CD4-positive, alpha-beta T cell treated with Interleukin-6 at 100 ng/mL for 8 hours (primary cell): ENCODE measurements around the gene PC.

ENCODE experiments used
- DNase-seq: peaks from one replicate; pipeline ENCODE4 v3.0.0-alpha.2; 2020; ENCODE audit warnings: mixed read lengths, low spot score

The PC gene

DNA sequence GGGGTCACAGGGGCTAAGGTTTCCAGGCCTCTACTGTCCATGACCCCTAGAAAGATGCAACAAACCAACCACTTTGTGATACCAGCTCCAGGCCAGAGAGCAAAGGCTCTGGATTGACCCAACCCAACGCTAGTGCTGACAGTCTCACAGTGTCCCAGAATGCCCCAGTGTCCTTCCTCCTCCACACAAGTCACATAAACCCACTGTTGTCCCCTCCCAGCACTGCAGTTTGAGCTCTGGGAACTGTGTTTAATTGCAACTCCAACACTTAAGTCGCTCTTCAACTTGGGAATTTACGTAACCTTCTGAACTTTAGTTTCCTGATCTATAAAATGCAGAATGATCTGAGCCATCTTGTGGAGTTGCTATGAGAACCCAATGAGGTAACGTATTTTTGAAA lies 47.5 kb downstream of the PC start:
- DNase-seq, result no peak

DNA sequence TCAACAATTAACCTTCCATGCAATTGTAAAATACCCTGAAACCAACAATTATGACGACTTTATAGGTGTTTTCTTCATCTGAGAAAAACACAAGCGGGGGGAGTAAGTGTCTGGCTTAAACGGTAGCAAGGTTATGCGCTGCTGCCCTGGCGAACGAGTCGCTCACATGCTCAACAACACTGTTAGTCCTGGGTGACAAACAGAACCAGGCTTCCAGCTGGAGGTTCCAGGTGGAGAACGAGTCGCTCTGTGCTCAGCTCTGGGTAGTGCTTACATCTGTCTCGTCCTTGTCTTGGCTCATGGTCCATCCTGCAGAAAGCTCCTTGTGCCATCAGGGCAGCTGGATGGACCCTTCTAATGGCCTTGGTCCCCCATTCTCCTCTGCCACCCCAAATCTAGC lies 48.2 kb downstream of the PC start:
- no peak for DNase-seq

DNA sequence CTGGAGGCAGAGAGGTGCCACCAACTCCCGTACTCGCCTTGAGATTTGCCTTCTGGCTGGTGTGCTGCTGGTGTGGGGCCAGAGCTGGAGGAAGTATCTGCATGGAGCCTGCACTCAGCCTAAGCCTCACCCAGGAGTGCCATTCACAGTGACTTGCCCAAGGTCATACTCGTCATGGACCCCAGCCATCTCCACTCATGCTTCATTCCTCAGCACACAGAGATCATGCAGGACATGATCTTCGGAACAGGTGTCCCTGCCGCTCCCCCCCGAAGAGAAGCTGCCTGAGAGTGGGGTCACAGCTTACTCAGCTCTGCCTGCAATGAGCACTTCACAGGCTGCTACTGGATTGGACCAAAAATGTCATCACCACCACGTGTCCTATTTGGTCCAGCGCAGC lies 49.0 kb downstream of the PC start:
- DNase-seq, result no peak

DNA sequence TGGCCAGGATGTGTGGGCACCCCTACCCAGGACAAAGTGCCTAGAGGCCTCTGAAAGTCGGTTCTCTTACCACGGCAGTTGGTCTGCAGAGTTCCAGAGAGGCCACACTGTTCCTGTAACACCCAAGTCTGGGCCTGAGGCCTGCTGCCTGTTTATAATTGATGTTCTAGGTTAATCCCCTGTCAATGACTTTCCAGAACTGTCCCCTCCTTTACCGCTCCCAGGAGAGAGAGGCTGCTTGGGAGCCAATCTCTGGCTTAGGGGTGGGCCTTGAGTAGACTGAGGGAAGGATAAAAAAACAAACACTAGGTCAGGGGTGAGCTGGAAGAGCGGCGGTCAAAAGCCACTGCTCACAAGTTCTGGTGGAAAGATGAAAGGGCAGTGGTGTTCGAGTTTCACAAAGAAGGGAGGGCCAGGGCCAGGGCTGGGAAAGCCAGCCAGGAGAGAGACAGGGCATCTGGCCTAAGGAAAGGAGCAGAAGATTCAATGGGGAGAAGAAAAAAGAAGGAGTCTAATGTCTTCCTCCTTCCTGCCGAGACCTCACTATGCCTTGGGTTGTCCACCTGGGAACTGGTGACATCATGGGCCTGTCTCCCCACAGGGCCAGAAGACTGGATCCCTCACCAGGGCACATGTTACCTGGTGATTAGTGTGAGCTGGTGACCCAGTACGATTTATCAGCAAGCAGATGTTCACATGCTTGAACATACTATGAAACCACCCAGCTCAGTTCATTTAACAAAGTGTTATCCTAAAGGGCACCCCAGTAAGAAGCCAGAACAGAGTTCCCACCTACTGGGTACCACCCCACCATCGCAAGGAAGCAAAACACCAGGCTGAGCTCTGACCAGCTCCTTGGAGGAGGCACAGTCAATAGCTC lies 50.2 kb downstream of the PC start:
- DNase-seq, result no peak

DNA sequence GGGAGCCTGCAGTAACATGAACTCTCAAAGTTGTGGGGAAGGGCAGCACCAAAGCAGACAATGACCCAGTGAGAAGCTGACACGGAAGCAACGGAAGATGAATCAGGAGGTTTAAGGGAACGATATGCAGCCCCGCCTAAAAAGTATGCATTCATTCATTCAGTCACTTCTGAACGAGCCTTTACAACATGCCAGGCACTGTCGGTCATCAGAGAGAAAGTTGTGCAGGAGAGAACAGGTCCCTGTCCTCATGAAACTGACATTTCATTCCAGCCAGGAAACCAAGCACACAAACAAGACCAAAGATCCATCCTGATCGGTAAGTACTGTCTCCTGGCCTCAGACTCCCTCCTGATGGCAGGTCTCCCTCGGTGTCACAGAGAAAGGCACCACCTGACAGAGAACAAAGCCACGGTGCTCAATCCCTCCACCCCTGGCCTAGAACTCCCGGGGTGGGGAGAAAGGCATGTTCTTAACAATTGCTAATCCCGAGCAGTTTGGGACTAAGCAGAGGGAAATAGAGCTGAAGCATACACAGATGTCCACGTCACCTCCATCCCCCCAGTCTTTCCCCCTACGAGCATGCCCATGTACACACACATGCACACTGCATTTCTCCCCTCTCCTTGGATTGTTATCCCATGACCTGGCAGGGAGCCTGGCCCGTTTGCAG lies 52.0 kb downstream of the PC start:
- no peak for DNase-seq

DNA sequence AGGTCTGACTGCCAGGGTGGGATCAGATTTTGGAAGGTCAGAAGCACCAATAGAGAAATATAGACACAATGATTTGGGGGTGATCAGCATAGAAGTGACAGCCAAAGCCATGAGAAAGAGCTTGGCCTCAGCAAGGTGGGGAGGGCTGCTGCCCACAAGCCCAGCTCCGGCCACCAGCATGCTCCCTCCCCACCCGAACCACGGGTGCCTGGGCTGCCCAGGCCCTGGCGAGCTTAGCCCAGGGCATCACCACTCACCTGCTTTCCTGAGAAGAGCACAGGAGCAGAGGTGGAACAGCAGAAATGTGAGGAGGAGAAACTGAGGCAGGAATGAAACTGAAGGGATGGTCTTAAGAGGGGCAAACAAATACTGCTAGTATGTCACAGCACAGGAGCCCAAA lies 52.6 kb downstream of the PC start:
- DNase-seq, result no peak

DNA sequence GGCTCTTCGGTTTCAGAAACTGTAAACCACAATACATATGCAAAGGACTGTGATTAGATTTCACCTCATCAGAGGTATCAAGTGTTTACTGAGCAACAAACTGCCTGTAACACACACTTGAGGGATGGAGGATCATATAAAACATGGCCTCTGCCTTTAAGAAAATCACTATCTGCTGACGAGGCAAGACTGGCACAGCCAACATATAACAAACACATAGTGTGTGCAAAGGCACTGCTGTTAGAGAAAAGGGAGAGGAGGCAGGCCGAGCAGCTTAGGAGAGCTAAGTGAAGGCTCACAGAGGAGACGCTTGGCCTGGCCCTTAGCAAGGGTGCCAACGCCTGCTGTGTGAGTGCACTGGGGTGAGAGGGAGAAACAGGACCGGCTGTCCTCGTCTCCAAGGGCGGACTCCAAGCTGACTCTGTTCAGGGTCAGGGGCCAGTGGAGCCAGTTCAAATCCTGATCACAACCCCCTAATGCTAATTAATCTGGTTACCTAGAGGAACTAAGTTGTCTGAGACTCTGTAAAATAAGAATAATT lies 53.1 kb downstream of the PC start:
- no peak for DNase-seq

DNA sequence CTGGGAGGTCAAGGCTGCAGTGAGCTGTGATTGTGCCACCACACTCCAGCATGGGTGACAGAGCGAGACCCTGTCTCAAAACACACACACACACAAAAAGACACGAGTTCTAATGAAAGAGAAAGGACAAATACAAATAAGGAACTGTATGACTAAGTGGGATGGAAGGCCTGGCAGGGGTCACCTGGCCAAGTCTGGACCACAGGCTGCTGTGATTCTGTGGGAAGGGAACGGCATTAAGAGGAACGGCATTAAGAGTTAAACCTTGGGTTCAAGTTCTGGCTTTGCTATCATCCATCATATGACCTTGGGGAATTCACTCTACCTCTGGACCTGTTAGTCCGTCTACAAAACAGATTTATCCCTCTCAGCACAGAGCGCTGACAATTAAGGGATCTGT lies 53.6 kb downstream of the PC start:
- DNase-seq, result no peak

DNA sequence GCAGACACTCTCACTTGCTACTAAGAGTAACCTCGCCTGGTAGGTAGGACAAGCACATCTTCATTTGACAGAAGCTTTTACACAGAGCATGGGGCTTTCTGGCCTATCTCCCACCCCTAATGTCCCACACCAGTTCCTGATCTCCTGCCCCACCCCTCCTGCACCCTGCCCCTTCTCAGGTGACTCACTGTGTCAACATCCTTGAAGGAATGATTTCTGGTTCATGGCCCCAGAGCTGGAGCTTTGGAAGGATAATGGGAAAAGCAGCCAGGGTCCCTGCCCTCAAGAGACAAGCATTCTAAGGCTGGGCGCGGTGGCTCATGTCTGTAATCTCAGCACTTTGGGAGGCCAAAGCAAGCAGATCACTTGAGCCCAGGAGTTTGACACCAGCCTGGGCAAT lies 54.1 kb downstream of the PC start:
- DNase-seq, result no peak

DNA sequence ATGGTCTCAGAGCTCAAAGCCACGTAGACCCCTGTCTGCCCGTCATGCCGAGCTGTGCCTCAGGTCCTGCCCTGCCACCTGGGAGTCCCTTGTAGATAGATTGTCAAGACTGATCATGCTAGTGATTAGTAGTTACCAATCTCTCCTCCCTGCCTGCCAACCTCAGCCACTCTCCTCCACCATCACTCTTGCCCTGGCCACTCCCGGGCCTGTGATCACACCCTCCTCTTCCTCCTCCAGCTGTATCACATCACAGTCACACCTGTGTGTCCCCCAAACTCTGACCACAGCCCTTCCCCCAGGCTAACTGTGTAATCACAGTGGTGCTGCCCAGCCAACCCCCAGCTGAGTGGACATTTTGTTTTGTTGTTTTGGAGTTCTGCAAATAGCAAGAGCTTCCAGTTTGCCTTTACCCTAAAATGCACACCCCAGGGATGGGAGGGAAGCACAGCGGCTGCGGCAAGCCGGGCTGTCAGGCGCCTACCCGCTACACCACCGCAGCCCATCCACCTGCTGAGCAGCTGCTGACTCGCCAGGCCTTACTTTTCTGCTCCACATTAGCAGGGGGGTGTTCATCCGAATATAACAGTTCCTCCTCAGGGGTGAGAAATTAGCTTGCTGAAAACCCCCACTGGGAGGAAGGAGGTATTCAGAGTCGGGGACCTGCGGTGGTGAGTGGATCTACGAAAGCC lies 55.6 kb downstream of the PC start:
- no peak for DNase-seq

DNA sequence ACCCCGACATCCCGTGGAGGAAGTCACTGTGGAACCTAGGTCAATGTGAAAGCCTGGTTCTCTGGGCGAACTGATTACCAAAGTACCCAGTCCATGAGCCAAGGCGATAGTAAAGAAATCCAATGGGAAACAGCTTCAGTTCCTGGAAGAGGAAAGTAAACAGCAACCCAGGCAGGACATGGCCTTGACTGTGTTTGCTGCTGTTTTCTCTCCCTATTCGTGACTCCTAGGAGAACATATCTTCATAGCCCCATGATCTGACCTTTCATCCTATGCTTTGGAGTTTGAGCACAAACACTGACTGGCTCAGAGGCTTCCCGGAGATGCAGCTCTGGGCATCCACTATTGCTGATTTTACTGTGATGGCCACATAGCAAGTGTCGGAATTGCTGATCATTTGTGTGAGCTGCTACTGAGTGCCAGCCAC lies 56.2 kb downstream of the PC start:
- no peak for DNase-seq

DNA sequence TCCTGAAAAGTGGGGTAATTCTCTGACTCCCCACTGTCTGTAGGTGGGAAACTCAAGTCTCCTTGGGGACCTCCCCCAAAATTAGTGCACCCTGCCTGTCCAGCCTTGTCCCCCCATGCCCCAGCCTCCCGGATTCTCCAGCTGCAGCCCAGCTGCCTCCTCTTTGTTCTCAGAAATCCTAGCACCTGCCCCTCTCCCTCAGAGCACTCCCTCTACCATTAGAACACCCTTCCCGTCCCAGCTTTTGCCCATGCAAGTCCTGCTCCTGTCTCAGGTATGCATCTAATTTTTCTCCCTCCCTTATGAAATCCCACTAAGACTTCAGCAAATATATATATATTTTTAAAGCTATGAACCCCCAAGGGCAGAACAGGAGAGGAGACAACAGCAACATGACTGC lies 64.0 kb downstream of the PC start:
- no peak for DNase-seq

DNA sequence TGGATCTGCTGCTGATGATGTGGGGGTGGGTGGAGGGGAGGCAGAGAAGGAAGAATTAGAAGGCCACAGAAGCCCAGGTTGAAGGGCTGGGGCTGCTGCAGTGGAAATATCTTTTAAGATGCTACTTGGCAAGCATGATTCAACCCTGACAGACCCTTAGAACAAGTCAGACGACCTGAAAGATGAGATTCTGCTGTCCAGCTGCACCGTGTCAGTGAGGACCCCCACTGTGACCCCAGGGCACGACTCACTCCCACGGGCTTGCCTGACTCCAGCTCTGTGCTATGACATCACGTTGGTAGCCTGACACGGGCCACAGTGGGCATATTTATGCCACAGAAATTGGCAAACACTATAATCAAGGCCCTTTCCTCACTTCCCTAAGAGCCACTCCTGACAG lies 65.3 kb downstream of the PC start:
- DNase-seq, result no peak

DNA sequence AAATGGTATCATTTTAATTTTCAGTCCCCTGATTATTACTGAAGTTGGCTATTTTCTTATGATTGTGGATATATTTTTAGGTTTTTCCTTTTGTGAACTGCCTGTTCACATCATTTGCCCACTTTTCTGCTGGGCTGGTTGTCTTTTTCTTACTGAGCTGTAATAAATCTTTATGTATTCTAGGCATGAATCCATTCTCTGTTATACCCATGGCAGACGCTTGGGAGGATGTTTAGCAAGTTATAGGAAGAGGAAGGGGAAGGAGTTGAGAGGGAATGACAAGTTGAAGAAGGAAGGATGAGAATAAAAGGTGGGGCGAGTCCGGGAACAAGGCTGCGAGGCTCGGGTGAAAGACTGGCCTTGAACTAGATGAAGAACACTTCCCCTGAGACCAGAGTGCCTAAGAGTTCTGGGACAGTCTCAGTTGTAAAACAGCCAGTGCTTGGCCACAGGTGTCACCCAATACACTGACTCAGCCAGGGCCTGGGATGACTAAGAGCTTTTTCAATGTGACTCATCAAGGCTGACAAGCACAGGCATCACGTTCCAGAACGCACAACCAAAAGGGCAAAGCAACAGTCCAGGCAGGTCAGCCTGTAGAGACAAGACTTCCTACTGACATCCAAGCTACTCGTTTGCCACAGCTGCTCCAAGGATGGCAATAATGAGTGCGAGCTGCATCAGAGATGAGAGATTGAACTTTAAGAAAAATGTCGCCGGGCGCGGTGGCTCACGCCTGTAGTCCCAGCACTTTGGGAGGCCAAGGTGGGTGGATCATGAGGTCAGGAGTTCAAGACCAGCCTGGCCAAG lies 66.1 kb downstream of the PC start:
- no peak for DNase-seq

DNA sequence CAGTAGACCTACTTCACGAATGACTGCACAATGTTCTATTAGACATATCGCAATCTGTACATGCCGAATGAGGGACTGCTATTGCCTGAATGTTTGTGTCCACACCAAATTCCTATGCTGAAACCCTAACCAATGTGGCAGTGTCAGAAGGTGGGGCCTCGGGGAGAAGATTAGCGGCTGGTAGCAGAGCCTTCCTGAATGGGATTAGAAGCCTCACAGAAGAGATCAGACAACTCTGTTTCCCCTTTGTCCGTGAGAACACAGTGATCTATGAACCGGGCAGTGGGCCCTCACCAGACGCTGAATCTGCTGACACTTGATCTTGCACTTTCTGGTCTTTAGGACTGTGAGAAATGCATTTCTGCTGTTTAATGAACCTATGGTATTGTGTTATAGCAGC lies 68.2 kb downstream of the PC start:
- DNase-seq, result no peak

DNA sequence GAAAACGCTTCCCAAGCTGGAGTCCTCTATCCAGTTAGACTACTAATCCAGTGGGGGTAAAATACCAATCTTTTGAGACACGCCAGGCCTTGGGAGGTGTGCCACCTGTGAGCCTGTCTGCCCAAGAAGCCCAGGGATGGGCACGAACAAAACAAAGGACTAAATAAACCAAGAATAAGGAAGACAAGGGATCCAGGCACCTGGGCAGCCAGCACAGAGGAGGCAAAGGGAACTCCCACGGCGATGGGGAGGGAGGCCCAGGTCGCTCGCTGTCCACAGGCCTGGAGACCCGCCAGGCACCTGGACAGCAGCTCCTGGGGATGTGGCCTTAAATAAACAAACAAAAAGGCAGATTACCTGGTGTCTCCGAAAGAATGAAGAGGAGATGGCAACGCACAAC lies 69.9 kb downstream of the PC start:
- DNase-seq, result no peak

DNA sequence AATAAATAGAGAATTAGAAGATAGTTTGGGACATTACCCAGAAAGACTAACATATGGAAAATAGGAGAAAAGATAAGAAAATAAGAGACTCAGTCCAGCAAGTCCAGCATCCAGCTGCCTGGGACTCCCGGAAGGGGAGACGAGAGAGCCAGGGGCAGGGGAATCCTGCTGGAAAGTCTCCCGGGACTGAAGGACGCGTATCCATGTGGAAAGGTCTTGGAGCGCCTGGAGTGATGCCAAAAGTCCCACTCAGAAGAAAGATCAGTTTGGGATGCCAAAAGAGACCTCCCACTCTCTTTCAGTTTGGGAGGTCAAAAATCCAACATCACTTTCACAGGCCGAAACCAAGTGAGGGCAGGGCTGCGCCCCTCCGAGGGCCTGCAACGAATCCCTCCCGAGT lies 70.7 kb downstream of the PC start:
- DNase-seq, result no peak

DNA sequence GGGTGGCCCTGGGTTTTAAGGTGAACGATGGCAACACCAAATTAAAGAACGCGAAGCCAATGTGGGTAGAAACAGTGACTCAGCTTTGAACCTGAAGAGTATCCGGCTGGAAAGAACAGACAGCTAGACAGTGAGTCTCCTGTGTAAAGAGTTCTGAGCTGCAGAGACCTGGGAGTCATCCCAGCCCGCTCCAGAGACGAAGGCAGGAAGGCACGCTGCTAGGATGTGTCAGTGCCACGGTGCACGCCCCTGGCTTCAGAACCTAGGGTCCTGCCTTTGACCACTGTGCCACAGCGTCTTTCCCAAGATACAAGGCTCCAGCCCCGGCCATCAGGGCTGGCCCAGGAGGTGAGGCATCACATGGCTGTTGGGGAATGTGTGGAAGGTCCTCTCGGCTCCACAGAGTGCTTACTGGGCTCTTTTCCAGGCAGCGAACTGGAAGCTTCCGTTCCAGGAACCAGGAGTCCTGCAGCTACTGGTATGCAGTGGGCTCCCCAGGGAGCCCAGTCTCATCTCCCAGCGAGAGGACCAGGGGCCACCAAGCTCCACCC lies 71.4 kb downstream of the PC start:
- no peak for DNase-seq

DNA sequence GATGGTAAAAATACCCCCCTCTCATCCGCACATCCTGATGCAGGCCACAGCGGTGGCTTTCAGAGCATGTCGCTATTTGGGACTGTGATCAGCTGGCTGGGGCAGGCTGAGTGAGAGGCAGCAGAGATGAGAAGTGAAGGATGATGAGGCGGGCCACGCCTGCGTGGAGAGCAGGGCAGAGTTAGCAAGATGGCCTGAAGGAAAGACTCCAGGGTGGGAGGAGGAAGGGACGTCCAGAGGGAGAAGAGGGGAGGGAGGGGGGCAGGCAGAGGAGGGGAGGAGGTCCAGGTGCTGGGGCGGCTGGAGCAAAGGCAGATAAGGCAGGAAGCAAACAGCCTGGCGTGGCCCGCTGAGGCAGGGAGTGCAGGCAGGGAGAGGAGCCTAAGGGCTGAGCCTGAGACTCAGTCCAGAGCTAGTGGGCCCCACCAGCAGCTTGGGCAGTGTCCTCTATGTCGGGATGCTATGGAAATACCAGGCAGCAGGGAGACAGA lies 72.2 kb downstream of the PC start:
- no peak for DNase-seq

DNA sequence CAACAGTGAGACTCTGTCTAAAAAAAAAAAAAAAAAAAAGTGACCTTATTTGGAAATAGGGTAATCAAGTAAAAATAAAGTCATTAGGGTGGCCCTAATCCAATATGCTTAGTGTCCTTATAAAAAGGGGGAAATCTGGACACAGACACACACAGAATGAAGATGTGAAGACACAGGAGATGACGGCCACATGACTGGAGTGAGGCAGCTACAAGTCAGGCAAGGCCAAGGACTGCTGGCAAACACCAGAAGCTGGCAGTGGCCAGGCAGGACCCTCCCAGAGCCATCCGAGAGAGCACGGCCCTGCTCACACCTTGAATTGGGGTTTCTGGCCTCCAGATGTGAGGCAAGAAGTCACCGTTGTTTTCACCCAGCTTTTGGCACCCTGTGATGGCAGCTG lies 72.7 kb downstream of the PC start:
- DNase-seq, result no peak

DNA sequence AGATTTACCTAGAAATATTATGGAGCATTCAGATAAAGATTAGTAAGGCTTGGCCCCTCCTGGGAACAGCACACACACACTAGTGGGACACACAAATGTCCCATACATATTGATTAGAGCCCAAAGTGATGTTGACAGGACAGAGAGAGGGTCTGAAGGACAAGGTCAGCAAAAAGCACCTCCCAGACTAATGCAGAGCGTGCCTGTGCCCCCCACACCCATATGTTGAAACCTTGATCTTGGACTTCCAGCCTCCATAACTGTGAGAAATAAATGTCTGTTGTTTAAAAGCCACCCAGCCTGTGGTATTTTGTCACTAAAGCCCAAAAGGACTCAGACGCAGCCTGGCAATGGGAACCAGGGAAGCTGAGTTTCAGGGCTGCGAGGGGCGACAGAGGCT lies 73.7 kb downstream of the PC start:
- no peak for DNase-seq
